GM18520 (cell line): ENCODE data around the gene SEPTIN8.

ENCODE experiments used
- ATAC-seq: cut with Tn5 transposase; IDR thresholded peaks from one replicate; pipeline ENCODE4 v1.9.1; 2021; ENCODE audit not compliant: unreplicated experiment

The SEPTIN8 gene

GRCh38 chr5:132751971-132752580 lies 25.0 kb downstream of the SEPTIN8 start:
- no peak for ATAC-seq

DNA sequence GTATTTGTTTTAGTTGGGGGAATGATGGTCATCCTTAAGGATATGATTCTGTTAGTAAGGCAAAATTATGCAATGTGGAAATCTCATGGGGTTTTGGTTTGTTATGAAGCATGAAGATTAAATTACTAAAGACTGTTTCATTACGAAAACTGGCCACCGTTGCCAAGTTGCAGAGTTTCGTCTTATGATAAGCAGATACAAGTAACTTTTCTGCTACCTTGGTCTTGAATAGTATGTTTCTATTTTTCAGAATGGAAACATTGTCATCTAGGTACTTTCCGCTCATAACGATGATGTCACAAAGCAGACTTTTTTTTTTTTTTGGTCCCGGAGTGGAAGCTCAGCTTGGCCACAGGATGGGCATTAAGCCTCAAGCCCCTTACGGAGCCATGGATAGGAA lies 25.6 kb downstream of the SEPTIN8 start:
- peak; percentile 25 for ATAC-seq

DNA sequence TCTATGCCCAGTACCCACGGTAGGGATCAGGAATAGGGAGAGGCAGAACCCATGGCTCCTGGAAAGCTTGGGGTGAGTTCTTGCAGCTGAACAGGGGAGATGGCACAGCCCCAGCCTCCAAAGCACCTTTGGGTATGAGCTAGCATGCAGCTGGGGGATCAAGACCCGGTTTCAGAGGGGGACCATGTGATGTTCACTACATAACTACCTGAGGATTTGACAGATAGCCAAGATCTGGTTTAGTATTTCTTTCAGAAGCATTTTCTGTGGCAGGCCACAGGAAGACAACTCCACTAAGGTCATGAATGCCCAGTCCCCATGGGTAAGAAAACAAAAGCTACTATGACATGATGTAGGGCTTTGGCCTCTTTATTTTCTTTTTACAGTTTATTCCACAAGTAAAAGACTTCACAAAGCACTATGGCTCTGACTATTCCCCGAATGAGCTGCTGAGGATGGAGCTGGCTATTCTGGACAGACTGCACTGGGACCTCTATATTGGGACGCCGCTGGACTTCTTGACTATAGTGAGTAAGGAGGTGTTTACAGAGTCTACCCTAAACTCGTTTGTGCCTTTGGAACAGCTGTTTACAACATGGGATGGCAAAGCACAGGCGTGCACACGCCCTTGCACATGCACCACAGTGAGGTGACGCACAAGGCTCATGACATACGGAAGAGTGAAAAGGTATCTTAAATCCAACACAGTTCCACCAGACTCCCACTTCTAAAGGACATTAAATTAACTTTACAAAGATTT lies 26.4 kb downstream of the SEPTIN8 start:
- ATAC-seq: peak; percentile 27

- ATAC-seq: no peak
Measured at GRCh38 chr5:132749506-132749905, 27.5 kb downstream of the SEPTIN8 start.

DNA sequence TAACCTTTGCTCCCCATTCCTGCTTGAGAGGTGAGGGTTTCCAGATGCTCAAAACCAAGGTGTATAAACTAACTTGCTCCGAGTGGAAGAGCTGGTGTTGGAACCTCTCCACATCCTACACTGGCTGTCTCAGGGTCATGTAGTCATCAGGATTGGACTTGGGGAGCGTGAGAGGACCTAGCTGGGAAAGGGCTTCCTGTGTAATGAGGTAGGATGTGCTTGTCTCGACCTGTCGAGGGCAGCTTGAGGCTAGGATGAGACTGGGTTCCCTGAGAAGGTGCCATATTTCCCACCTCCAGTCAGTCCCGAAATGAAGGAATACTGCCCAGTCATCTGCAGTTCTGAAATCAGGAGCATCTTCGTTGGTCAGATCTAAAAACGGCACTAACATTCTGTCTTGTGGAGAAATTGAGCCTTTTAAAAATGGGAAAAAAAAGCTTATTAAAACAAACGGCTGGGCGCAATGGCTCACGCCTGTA lies 28.5 kb downstream of the SEPTIN8 start:
- no peak for ATAC-seq

GRCh38 chr5:132747616-132748440 lies 29.2 kb downstream of the SEPTIN8 start:
- ATAC-seq: no peak

DNA sequence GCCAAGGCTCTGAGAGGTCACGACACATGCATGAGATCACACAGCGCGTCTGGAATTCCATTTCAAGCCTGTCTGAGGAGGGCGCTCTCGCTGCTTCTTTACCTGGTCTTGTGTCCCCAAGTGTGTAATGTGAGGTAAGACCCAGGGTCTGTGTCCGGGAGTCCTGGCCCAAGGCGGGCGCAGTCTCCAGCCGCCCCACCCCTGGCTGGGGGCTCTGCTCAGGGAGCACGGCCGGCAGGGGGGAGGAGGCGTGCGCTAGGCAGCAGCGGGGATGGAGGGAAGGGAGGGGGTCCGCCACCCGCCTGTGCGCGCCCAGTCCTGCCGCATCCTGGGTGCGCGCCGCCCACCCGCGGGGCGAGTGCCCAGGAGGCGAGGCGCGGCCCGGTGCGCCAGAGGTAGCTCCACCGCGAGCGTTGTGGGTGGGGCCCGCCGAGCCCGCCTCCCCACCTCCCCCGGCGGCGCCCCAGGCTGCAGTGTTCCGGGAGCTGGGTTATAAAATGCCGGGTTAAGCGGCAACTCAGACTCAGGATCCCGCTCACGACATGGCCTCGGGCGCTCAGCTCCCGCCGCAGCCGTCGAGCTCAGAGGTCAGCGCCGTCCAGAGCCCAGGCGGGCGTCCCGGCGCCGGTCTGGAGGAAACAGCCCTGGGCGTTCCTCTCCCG lies 30.0 kb downstream of the SEPTIN8 start, which contains the start of gene CCNI2:
TSS of gene CCNI2 (plus strand) at position 473 of the 662 bp plus-strand sequence. CDS start at position 543, 70 bp downstream.
- ATAC-seq: no peak

DNA sequence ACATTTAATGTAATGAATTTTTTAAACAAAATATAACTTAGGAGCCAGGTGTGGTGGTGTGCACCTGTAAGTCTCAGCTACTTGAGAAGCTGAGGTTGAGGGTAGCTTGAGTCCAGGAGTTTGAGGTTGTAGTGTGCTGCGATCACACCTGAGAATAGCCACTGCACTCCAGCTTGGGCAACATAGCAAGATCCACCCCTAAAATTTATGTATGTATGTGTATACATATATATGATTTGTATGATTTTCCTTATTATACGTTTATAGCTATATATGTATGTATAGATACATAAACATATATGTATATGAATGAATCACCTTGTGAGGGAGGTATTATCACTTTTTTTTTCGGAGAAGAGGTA lies 30.5 kb downstream of the SEPTIN8 start:
- no peak for ATAC-seq

GRCh38 chr5:132744659-132745058 lies 32.4 kb downstream of the SEPTIN8 start:
- no peak for ATAC-seq

DNA sequence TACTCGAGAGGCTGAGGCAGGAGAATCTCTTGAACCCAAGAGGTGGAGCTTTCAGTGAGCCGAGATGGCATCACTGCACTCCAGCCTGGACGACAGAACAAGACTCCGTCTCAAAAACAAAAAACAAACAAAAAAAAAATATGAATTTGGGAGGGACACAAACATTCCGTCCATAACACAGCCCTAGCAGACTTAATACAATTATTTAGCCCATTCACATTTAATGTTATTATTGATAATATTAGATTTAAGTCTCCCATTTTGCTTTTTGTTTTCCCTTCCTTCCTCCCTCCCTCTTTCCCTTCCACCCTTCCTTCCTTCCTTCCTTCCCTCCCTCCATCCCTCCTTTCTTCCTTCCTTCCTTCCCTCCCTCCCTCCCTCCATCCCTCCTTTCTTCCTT lies 34.4 kb downstream of the SEPTIN8 start:
- no peak for ATAC-seq

DNA sequence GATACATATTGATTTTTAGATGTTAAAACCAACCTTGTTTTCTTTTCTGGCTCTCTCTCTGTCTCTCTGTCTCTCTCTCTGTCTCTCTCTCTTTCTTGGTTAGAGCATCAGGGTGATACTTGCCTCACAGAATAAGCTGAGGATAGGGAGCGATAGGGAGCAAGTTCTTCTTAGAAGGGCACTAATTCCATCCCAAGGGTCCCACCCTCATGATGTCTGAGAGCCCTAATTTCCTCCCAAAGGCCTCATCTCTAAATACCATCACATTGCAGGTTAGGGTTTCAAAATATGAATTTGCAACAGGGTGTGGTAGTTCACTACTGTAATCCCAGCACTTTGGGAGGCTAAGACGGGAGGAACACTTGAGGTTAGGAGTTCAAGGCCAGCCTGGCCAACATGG lies 34.9 kb downstream of the SEPTIN8 start:
- ATAC-seq: no peak

DNA sequence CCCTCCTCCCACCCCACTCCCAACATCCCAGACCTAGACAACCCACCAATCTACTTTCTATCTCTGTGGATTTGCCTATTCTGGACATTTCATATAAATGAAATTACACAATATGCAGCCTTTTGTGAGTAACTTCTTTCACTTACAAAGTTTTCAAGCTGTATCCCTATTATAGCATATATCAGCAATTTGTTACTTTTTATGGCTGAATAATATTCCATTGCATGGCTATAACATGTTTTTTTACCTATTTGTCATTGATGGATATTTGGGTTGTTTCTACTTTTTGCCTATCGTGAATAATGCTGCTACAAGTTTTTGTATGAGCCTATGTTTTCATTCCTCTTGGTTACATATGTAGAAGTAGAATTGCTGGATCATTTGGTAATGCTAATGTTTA lies 37.8 kb downstream of the SEPTIN8 start:
- no peak for ATAC-seq

DNA sequence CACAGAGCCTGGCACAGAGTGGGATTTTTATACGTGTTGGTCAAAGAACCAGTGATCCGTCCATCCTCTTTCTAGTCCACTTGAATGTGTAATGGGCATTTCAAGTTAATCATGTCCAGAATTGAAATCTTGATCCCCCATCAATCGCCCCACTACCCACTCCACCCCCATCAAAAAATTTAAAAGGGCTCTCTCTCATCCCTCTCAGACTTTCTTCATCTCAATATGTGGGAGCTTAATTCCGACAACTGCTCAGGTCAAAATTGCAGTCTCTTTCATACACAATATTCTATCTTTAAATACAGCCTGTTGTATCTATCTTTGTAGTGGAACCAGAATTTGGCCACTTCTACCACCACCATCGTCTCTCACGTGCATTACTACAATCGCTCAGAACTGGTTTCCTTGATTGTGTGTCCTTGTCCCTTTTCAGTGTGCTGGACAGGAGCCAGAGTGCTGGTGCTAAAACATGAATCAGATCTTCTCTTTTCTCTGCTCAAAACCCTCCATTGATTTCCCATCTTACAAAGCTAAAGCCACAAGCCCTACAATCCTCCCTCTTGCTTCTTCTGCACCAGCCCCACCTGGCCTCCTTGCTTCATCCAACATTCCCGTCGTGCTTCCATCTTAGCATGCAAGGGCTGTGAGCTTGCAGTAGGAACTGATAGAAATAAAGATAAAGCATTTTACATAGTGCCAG lies 38.9 kb downstream of the SEPTIN8 start:
- ATAC-seq: no peak

DNA sequence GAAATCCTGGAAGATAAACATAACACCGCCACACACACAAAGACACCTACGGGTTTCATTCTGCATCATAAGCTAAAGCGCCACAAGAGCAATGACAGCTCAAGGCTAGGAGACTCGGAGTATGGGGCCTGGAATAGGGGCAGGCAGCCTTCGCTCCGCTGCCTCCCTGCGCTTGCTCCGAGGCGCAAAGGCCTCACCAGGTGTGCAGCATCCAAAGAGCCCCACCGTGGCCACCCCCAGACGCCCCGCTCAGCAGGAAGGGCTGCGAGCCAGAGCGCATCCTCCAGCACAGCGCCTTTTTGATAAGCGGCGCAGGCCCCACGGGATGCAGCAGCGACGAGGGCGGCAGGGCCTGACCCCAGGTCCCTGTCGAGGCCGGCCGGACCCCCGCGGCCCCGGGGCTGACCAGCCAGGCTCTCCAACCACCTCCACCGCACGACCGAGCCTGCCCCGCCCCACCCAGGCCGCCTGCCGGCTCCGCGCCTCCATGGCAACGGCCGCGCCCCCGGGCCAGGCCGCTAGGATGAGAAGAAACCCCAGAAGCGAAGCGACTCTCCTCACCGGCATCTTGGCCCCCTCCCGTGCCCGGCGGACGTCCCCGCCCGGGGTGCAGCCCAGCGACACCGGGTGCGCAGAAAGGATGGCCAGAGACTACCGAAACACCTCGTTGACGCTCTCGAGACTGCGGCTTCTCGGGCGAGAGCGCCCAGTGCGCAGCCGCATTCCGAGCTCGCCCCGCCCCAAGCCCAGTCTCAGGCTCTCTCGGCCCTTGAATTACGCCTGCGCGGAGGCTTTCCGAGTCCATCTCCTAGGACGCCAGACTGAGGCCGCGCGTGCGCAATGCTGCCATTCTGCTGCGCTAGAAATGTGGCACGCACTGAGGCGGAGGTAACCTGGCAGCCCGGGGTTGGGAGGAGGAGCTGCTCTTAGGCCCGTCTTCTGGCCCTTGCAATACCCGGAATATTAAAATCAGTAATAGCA lies 39.9 kb downstream of the SEPTIN8 start, which contains the start of gene KIF3A:
TSS of gene KIF3A (minus strand) at position 694 of the 981 bp plus-strand sequence. CDS start at position 567, 127 bp downstream.
- ATAC-seq: peak; percentile 73

DNA sequence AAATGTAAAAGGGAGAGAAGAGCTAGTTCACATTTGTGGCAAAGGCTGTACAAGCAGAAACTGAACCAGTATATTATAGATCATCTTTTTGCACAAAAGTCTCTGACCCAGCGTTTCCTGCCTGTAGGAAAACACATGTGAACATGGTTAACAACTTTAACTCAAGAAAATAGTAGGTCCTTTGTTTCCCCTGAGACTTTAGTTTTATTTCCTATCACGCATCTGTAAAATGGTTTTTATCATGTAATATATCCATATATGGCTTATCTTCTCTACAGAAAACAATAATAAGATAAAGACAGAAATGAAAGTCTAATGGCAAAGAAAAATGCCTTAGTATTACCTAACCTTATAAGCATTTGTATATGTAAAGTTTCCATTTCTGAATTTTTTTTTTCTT lies 42.4 kb downstream of the SEPTIN8 start:
- ATAC-seq: no peak

DNA sequence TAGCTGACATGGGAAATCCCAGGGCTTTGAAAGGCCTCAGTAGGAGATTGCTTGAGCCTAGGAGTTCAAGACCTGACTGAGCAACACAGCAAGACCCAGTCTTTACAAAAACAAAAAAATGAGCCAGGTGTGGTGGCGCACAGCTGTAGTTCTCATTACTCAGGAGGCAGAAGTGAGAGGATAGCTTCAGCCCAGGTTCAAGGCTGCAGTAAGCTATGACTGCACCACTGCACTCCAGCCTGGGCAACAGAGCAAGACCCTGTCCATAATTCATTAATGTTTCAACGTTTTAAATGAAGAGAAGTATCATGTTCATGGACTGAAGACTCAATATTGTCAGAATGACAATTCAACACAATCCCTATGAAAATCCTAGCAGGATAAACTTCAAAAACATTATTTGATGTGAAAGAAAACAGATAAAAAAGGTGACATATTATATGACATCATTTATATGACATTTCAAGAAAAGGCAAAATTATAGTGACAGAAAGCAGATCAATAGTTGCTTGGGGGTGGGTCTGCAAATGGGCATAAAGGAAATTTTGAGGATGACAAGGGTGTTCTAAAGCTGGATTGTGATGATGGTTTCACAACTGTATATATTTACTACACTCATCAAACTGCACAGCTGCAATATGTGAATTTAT lies 43.4 kb downstream of the SEPTIN8 start:
- no peak for ATAC-seq

DNA sequence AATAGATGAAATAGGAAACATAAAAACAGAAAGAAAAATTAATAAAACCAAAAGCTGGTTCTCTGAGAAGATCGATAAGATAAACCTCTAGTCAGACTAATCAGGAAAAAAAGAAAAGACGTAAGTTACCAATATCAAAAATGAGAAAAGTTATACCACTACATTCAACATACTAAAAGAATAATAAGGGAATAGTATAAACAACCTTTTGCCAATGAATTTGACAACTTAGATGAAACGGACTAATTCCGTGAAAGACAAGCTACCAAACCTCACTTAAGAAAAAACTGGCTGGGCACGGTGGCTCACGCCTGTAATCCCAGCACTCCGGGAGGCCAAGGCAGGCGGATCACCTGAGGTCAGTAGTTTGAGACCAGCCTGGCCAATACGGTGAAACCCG lies 47.1 kb downstream of the SEPTIN8 start:
- no peak for ATAC-seq

- no peak for ATAC-seq
Measured at GRCh38 chr5:132725745-132726144, 51.3 kb downstream of the SEPTIN8 start.
